Activated CD4-positive, alpha-beta T cell treated with anti-CD3 and anti-CD28 coated beads, Interleukin-2, amount 10 ng/mL, durations not matched to agents 24 days and 14 days (primary cell): Measurements from ENCODE around the gene BCL11A. TPM values are rescaled to one million over a fixed set of nuclear protein-coding genes. Genes with fewer than 3 reads are reported as not detected.
"Not testable (repeated sequence)": the region's sequence is repeated elsewhere in the genome, so short reads cannot be mapped to it uniquely, and the experiment has no call there.

Source experiments
- DNase-seq: peaks from one replicate; pipeline ENCODE4 v3.0.0; 2022
- H3K27ac Mint-ChIP-seq: one replicate; pipeline ENCODE4 v1.8.0; 2022; ENCODE audit warnings: mild to moderate bottlenecking, mixed read lengths
- H3K27me3 Mint-ChIP-seq: one replicate; pipeline ENCODE4 v1.8.0; 2022; ENCODE audit warnings: mixed read lengths
- H3K36me3 Mint-ChIP-seq: one replicate; pipeline ENCODE4 v1.8.0; 2022; ENCODE audit warnings: low read depth, mild to moderate bottlenecking, mixed read lengths
- H3K4me1 Mint-ChIP-seq: one replicate; pipeline ENCODE4 v1.8.0; 2021; ENCODE audit warnings: mixed read lengths
- H3K4me3 Mint-ChIP-seq: one replicate; pipeline ENCODE4 v1.8.0; 2022; ENCODE audit warnings: mild to moderate bottlenecking, moderate library complexity, mixed read lengths
- H3K9me3 Mint-ChIP-seq: one replicate; pipeline ENCODE4 v1.8.0; 2021; ENCODE audit warnings: mixed read lengths
- intact Hi-C: fragments of 100-400 bp; cut with micrococcal nuclease; formaldehyde crosslinking; loops from one replicate; pipeline ENCODE4 v1.15.1; 2023
- total RNA-seq: library from RNA; stranded (reverse); gene quantifications from 2 replicates; pipeline ENCODE4 v1.2.3, GENCODE V29; 2022

The BCL11A gene
- total RNA-seq, 1 donor from 2014 or later: not detected

DNA sequence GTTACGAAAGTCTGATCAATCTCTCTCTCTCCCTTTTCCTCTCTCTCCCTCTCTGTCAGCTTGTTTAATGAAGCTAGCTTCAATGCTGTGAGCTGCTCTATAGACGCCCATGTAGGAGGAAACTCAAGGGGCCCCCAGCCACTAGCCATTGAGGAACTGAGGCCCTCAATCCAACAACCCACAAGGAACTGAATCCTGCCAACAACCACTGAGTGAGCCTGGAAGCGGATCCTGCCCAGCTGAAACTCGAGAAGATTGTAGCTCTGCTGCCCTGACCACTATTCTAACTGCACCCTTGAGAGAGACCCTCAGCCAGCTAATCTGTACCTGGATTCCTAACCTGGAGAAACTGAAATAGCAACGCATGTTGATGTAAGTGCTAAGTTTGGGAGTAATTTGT lies 129.2 kb downstream of the BCL11A start:
- H3K27me3 Mint-ChIP-seq: no peaks in the 10 kb centered on the region
- H3K4me1 Mint-ChIP-seq: no peaks in the 10 kb centered on the region
- no peak overlapping the region for H3K4me3 Mint-ChIP-seq
- intact Hi-C loops: no loop called here
- no peak overlapping the region for H3K27ac Mint-ChIP-seq
- H3K36me3 Mint-ChIP-seq: no peaks in the 10 kb centered on the region
- no peak for DNase-seq
- H3K9me3 Mint-ChIP-seq: no peaks in the 10 kb centered on the region

DNA sequence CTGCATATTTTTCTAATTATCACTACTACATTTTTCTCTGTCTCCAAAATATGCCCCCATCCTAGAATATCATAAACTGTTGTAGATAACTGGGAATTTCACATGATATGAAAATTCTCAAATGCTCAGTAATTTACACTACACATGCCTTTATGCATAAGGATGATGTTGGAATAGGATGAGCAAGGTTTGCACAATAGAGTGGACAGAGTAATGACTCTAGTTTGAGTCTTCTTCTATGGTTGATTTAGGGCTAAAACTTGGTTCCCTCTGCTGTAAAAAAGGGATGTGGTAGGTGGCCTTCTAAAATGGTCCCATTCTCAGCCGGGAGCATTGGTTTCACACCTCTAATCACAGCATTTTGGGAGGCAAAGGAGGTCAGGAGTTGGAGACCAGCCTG lies 129.9 kb downstream of the BCL11A start:
- H3K4me1 Mint-ChIP-seq: no peaks in the 10 kb centered on the region
- H3K4me3 Mint-ChIP-seq: no peak overlapping the region
- no peaks in the 10 kb centered on the region for H3K36me3 Mint-ChIP-seq
- H3K27ac Mint-ChIP-seq: no peak overlapping the region
- no peak for DNase-seq
- no peaks in the 10 kb centered on the region for H3K9me3 Mint-ChIP-seq
- no peaks in the 10 kb centered on the region for H3K27me3 Mint-ChIP-seq
- intact Hi-C loops: no loop called here

DNA sequence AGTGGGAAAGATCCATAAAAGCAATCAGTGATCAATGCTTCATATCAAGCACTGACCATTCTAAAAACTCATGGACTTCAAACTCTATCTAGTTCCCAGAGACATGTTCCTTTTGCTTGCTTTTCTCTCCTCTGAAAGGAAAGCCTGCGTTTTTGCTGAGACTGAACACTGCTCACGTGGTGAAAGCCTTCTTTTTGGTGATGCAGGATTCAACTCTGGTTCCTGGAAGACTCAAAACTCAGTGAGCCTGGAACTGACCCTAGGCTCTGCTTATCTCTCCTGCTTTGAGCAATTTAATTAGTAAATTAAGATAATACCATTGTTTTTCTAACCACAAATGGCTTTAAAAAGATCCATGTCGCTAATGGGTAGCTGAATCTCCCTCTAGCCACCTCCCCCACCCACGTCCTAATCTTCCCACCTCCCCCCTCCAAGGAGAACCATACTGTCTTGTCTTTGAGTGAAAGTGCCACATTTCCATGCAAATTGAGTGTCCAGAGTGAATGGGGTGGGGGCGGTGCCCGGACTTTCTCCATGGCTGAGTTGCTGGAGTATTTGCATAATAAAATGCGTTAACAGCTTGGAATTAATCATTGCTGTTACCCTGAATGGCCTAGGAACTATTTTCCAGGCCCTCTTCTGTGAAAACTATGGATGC lies 130.5 kb downstream of the BCL11A start:
- H3K27ac Mint-ChIP-seq: no peak overlapping the region
- H3K9me3 Mint-ChIP-seq: no peaks in the 10 kb centered on the region
- H3K27me3 Mint-ChIP-seq: no peaks in the 10 kb centered on the region
- no peak overlapping the region for H3K4me3 Mint-ChIP-seq
- H3K36me3 Mint-ChIP-seq: no peaks in the 10 kb centered on the region
- intact Hi-C loops: no loop called here
- no peaks in the 10 kb centered on the region for H3K4me1 Mint-ChIP-seq
- no peak for DNase-seq

DNA sequence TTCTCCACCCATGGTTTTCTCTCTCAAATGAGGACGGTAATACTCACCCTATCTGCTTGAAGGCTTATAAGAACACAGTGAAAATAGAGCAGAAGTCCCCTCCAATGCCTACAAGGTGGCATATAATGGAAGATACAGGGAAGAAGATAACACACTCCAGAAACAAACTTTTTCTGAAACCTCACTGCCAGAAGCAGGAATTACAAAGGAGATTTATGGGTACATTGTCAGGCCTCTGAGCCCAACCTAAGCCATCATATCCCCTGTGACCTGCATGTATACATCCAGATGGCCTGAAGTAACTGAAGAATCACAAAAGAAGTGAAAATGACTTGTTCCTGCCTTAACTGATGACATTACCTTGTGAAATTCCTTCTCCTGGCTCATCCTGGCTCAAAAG lies 136.2 kb downstream of the BCL11A start:
- H3K27me3 Mint-ChIP-seq, intact Hi-C loops, H3K9me3 Mint-ChIP-seq, H3K4me1 Mint-ChIP-seq, H3K36me3 Mint-ChIP-seq, DNase-seq, H3K27ac Mint-ChIP-seq, H3K4me3 Mint-ChIP-seq: not testable (repeated sequence)

DNA sequence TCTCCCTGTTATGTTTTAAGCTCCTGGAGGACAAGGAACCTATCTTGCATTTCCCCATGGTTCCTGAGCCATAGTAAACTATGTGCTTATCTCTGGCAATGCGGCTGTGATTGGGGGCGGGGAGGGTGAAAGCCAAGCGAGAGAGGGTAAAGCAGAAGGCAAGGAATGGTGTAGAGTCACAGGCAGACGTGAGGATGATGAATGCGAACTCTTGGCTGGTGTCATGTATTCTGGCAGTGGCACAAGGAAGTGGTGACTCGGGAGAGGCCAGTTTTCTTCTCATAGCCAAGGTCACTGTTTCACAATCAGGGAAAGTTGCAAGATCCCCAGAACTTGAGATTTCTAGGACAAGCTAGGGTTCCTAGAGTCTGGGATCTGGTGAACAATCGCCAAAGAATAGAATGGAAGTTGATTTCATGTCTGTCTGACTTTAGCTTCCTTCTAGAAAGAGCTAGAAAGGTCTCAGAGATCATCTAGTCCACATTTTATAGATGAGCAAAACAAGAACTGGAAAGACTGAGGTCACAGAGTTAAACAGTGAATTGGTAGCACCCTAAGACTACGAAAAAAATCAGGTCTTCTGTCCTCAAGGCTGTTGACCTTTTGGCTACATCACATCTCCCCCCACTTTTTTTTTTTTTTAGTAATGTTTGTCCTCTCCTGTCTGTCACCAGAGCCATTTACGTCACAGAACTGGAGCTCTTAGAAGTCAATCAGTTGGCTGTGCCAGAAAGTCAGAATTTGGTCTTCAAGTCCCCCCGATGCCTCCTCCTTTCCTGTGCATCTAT lies 137.0 kb downstream of the BCL11A start:
- H3K27ac Mint-ChIP-seq: no peak overlapping the region
- H3K36me3 Mint-ChIP-seq: no peaks in the 10 kb centered on the region
- H3K4me1 Mint-ChIP-seq: no peaks in the 10 kb centered on the region
- no peak for DNase-seq
- peaks cover 4% of the 10 kb centered on the region for H3K27me3 Mint-ChIP-seq
- H3K4me3 Mint-ChIP-seq: no peak overlapping the region
- intact Hi-C loops: no loop called here
- H3K9me3 Mint-ChIP-seq: no peaks in the 10 kb centered on the region

DNA sequence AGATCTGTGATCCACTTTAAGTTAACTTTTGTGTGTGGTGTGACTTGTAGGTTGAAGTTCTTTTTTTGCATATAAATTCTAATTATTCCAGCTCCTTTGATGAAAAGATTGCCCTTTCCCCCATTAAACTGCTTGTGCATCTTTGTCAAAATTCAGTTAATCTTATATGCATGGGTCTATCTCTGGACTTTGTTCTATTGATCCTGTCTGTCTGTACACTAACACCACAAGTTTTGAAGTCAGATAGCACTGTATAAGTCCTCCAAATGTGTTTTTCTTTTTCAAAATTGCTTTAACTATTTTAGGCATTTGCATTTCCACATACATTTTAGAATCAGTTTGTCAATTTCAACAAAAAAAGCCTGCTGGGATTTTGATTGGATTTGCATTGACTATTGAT lies 137.6 kb downstream of the BCL11A start:
- H3K4me3 Mint-ChIP-seq: no peak overlapping the region
- intact Hi-C loops: no loop called here
- no peaks in the 10 kb centered on the region for H3K4me1 Mint-ChIP-seq
- no peaks in the 10 kb centered on the region for H3K36me3 Mint-ChIP-seq
- H3K9me3 Mint-ChIP-seq: no peaks in the 10 kb centered on the region
- H3K27me3 Mint-ChIP-seq: peaks cover 4% of the 10 kb centered on the region
- no peak for DNase-seq
- H3K27ac Mint-ChIP-seq: no peak overlapping the region

DNA sequence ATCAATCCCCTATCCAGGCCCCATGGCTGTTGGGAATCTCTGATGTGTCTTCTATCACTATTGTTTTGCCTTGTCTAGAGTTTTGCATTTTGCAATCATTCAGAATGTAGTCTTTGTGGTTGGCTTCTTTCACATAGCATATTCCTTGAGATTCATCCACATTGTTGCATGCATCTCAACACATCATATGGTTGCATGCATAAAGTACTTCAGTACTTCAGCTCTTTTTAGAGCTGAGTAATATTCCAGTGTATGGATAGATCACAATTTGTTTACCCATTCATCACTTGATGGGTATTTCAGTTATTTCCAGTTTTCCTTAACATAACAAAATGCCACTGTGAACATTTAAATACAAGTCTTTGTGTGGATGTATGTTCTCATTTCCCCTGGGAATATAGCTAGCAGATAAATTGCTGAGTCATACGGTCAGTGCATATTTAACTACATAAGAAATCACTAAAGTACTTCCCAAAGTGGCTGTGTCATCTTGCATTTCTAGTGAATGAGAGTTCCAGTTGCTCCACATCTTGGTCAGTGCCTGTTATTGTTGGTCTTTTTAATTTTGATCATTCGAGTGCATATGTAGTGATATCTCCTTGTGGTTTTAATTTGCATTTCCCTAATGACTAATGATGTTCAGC lies 138.8 kb downstream of the BCL11A start:
- no peak for DNase-seq
- Mint-ChIP-seq H3K4me3 (no peak overlapping the region), H3K9me3 (no peaks in the 10 kb centered on the region), H3K4me1 (no peaks in the 10 kb centered on the region), H3K27ac (no peak overlapping the region), H3K36me3 (no peaks in the 10 kb centered on the region), H3K27me3 (peaks cover 4% of the 10 kb centered on the region)
- intact Hi-C loops: no loop called here

DNA sequence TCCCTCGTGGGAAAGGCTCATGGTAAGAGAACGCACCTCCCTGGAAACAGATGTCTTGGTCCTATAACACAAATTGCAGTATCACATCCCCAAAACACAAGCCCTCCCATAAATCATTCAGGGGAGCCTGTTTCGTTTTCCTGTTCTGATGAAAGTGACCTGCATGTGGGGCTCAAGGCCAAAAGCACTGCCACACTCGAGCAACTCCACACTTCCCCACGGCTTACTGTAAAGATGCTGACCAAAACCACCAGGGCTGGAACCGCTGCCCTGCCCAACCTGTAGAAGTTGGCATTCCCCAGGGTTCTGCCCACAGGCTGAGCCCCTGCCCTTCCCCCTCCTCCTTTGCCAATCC lies 139.7 kb downstream of the BCL11A start:
- Mint-ChIP-seq H3K36me3 (no peaks in the 10 kb centered on the region), H3K9me3 (no peaks in the 10 kb centered on the region), H3K27ac (no peak overlapping the region), H3K4me3 (no peak overlapping the region), H3K27me3 (peaks cover 4% of the 10 kb centered on the region), H3K4me1 (no peaks in the 10 kb centered on the region)
- intact Hi-C loops: no loop called here
- DNase-seq: no peak

DNA sequence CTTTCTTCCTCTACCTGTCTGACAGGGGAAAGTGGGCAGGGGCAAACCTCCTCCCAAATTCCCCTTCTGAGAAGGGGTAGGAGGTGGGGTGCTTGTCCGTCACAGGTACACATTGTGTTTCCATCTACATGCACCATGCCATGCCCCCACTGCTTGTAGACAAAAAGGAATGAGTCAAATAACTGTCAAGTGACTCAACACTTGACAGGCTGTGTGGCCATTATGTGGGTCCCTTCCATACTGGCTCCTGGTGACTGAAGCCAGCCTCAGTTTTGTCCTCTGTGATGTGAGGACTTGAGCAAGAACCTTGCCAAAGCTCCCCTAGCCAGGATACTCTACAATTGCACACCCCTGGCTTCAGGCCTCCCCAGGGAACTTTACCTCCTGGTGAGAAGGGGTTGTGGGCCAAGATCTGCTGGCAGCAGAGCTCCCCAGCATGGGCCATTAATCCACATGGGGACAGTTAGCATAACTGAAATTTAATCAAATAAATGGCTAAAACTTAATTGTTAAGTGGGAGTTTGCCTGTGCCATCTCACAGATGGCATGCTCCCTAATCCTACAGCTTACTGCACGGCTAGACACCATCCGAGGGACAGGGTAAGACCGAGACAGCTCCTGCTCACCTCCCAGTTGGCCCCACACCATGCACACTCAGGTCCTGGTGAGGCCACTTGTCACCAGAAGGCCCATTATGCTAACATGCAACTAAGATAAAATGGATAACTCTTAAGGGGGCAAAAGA lies 140.2 kb downstream of the BCL11A start:
- no peaks in the 10 kb centered on the region for H3K36me3 Mint-ChIP-seq
- H3K4me1 Mint-ChIP-seq: no peaks in the 10 kb centered on the region
- H3K27me3 Mint-ChIP-seq: peaks cover 4% of the 10 kb centered on the region
- H3K4me3 Mint-ChIP-seq: no peak overlapping the region
- H3K9me3 Mint-ChIP-seq: no peaks in the 10 kb centered on the region
- no peak overlapping the region for H3K27ac Mint-ChIP-seq
- intact Hi-C loops: no loop called here
- no peak for DNase-seq

DNA sequence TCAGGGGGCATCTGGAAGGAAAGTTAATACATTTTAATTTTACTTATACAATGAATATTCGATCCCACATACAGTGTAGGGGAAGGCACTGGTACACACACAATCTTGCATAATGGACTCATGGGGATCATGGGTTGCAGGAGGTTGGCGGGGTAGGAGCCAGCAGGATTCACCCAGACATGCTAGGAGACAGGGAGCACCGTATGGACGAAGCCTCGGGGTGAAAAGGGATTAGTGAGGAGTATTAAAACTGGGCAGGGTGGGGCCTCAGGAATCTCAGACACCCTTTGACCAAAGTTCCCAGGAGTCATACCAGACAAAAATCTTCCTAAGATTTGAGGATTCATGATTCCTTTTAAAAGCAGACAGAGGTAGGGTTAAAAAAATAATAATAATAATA lies 140.8 kb downstream of the BCL11A start:
- H3K4me1 Mint-ChIP-seq: no peaks in the 10 kb centered on the region
- no peaks in the 10 kb centered on the region for H3K9me3 Mint-ChIP-seq
- no peaks in the 10 kb centered on the region for H3K36me3 Mint-ChIP-seq
- no peak overlapping the region for H3K27ac Mint-ChIP-seq
- DNase-seq: no peak
- intact Hi-C loops: no loop called here
- H3K27me3 Mint-ChIP-seq: peaks cover 4% of the 10 kb centered on the region
- H3K4me3 Mint-ChIP-seq: no peak overlapping the region

DNA sequence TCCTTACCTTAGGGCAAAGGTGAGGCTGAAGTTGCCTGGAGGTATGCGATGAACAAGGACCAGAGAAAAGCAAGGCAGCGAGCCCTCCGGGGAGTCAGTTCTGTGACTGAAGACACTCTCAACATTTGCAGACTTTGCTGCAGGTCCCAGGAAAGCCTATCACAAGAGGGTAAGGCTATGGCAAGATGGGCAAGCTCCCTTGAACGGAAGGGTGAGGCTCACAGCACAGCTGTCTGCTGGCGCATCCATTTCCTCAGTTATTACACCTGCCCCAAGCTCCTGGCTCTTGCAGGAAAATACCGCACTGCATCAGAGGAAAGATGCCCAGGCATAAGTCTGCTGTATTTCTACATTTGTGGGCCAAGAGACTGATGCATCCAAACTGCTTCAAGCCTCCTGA lies 141.4 kb downstream of the BCL11A start:
- H3K27ac Mint-ChIP-seq: no peak overlapping the region
- intact Hi-C loops: no loop called here
- no peaks in the 10 kb centered on the region for H3K4me1 Mint-ChIP-seq
- H3K27me3 Mint-ChIP-seq: peaks cover 4% of the 10 kb centered on the region
- H3K9me3 Mint-ChIP-seq: no peaks in the 10 kb centered on the region
- no peaks in the 10 kb centered on the region for H3K36me3 Mint-ChIP-seq
- DNase-seq: no peak
- H3K4me3 Mint-ChIP-seq: no peak overlapping the region

DNA sequence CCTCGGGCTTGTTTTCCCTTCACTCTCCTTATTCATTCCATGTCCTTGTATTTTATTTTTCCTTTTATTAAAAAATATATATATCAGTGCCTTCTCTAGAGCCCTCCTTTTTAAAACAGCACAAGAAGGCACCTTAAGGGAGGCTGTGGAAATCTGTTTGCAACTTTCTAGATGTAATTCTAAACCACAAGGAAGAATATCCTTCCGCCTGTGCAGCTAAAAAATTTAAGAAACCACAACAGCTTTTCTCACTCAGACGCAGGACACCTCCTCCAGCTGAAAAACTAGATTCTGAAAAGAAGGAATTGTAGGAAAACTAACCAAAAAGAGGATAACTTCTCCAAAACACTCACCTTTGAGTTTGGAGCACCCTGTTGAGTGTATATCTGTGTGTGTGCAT lies 142.2 kb downstream of the BCL11A start:
- no peak for DNase-seq
- no peak overlapping the region for H3K4me3 Mint-ChIP-seq
- no peak overlapping the region for H3K27ac Mint-ChIP-seq
- intact Hi-C loops: no loop called here
- no peaks in the 10 kb centered on the region for H3K4me1 Mint-ChIP-seq
- H3K9me3 Mint-ChIP-seq: no peaks in the 10 kb centered on the region
- H3K27me3 Mint-ChIP-seq: peaks cover 4% of the 10 kb centered on the region
- H3K36me3 Mint-ChIP-seq: no peaks in the 10 kb centered on the region

DNA sequence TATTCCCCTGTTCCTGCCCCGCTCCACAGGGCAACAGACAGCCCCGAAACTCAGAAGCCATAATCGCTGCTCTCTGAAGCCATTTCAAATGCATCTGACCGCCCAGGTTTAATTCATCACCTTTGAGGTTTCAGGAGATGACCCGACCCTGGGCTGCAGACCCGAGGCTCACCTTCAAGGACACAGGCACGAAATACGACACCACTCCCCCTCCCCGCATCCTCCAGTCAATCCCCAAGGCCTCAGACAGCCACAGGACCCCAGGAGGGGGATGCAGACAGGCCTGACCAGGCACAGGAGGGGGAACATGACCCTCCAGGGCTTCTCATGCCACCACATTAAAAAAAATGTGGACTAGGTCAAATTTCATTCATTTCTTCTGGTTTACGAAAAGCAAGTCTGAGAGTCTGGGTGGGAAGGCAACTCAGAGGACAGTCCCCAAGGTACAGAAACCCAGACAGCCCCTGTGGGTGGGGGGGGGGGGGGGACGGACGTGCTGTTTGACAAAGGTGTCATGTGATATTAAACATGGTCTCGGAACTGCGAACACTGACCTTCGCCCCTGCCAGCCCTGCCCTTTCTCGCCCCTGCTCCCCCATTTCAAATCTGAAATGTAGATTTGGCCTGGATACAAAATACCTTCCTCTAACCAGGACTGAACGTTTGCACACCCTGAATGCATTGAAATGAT lies 142.9 kb downstream of the BCL11A start:
- Mint-ChIP-seq H3K27me3 (peaks cover 4% of the 10 kb centered on the region), H3K36me3 (no peaks in the 10 kb centered on the region), H3K4me1 (no peaks in the 10 kb centered on the region), H3K9me3 (no peaks in the 10 kb centered on the region), H3K27ac (no peak overlapping the region), H3K4me3 (no peak overlapping the region)
- DNase-seq: no peak
- intact Hi-C loops: no loop called here

DNA sequence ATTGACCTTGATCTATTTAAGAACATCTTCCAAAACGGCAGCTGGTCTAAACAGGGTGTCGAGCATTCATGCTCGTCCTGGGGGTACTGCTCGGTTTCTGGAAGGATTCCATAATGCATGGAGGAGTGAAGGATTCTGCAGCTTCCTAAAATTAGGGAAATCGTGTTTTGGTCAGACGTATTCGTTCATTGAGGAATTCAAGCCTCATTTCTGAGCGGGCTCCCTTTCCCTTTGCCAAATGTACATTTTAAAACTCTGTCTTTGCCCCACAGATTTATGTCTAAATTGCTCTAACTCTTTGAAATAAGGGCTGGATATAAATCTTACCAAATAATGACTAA lies 144.0 kb downstream of the BCL11A start:
- no peak for DNase-seq
- H3K27ac Mint-ChIP-seq: no peak overlapping the region
- no peaks in the 10 kb centered on the region for H3K4me1 Mint-ChIP-seq
- intact Hi-C loops: no loop called here
- no peaks in the 10 kb centered on the region for H3K36me3 Mint-ChIP-seq
- H3K9me3 Mint-ChIP-seq: no peaks in the 10 kb centered on the region
- H3K27me3 Mint-ChIP-seq: peaks cover 4% of the 10 kb centered on the region
- no peak overlapping the region for H3K4me3 Mint-ChIP-seq
